Stimulated activated CD8-positive, alpha-beta memory T cell treated with anti-CD3 and anti-CD28 coated beads, Interleukin-15, amount 100 ng/mL, for 48 hours (primary cell): ENCODE data around the gene HSPB1.
A peak's percentile ranks its signal among the peaks of the same experiment; 100 is the strongest.
"Not testable (repeated sequence)": the region's sequence is repeated elsewhere in the genome, so short reads cannot be mapped to it uniquely, and the experiment has no call there.

Experiments
- DNase-seq, 2 donors: peaks; one replicate each; pipeline ENCODE4 v3.0.0-alpha.2; 2020; ENCODE audit warnings: low read depth in 2 of 2

The HSPB1 gene

GRCh38 chr7:76281706-76282343, 20.6 kb upstream of the HSPB1 start:
- no peak for DNase-seq

DNA sequence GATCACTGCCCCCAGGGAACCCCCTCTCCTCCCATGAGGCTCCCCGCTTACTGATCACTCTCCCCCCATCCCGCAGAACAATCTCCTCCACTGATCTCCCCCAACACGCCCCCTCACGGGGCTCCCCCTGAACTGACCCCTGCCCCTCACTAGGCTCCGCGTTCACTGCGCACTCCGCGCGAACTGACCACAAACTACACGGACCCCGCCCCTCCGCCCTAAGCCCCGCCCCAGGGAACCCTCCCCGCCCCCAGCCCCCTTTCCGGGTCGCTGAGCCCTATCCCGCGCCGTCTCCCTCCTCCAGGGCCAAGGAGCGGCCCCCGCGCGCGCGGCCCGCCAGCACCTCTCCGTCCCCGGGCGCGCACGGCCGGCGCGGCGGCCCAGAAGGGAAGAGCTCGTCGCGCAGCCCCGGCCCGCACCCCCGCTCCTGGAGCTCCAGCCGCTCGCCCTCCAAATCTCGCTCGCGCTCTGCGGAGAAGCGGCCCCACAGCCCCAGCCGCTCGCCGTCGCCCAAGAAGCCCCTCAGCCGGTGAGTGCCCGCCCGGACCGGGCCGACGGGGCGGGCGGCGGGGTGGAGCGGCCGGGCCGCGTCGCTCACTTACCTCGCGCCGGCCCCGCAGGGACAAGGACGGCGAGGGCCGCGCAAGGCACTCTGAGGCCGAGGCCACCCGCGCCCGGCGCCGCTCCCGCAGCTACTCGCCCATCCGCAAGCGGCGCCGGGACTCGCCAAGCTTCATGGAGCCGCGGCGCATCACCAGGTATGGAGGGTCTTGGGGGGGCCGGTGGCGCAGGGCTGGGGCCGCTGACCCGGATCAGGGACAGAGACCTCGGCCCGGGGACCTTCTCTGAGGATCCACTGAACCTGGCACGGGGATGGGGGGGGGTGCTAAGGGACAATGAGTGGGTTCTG, 19.9 kb upstream of the HSPB1 start:
- DNase-seq: no peak

DNA sequence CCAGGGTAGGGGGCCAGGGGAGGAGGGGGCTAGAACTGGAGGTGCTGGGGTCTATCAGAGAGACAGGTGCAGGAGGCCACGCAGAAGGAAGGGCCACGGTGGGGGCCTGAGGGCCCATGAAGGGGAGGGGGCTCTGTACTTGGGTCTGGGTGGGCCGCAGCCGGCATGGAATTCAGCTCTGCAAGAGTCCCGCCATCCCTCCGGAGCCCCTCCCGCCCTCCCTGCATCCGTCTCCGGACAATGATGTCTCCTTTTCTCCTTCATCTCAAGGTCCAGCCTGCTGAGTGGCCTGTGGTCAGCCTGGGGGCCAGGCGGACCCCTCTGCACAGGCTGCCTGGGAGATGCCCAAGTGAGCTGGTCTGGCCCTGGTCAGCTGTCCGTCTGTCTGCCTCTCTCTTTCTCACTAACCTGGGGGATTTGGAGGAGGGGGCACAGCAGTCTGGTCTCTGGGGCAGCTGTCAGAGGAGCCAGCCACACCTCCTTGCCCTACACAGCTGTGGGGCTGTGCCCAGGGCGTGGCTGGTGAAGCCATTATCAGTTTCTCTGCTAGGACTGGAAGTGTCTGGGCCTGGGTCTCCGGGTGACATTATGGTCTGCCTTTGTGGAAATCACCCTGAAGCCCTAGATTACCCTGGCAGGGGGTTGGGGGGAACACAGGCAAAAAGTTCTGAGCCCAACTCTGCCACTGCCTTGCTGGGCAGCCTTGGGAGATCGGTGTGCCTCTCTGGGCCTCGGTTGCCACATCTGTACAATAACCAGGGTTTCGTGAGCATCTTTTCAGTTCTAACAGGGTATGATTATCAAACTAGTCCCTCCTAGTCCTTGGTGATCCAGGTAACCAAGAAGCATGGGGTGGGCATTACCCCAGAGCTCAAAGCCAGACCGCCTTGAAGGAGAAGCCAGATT, 19.0 kb upstream of the HSPB1 start:
- DNase-seq: no peak

DNA sequence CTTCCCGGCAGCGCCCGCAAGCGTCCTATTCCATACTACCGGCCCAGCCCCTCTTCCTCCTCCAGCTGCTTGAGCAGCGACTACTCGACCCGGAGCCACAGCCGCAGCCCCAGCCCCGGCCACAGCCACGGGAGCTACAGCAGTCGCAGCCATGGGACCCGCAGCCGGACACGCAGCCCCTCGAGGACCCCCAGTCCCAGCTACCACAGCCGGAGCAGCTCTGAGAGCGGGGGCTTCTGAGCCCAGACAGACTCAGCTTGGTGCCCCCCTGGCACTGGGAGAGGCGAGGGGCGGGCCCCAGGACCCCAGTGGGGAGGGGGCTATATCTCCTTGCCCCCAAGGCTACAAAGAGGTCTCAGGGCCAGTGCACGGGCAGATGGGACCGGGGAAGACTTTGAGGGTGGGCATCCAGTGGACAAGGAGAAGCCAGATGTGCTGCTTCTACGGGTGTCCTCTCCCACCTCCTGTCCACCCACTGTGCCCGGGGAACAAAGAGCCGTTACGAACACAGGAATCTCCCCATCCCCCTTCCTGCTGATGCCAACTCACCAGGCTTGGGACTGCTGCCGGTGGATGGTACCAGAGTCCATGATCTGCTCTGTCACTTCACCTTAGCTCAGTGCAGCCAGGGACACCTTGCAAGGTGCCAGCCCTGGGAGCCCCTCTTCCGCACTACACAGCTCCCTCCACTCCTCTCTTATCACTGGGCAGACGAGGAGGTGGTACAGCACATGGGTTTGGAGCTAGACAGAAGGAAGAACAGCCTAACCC, 16.7 kb upstream of the HSPB1 start:
- DNase-seq: no peak

- DNase-seq: no peak
Observed at GRCh38 chr7:76286842-76287403, 15.6 kb upstream of the HSPB1 start.

DNA sequence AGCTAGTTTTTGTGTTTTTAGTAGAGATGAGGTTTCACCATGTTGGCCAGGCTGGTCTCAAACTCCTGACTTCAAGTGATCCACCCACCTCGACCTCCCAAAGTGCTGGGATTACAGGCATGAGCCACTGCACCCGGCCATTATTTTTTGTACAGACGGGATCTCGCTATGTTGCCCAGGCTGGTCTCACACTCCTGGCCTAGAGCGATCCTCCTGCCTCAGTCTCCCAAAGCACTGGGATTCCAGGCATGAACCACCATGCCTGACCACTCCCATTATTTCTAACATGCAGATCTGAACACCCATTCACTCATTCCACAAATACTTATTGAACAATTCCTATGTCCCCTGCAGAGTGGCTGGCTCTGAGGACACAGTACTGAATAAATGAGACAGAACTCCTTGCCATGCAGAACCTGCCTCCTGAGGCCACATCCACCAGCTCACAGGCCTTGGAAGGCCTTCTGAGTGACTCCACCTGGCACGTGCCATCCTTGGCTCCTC, 11.6 kb upstream of the HSPB1 start:
- DNase-seq: not testable (repeated sequence)

DNA sequence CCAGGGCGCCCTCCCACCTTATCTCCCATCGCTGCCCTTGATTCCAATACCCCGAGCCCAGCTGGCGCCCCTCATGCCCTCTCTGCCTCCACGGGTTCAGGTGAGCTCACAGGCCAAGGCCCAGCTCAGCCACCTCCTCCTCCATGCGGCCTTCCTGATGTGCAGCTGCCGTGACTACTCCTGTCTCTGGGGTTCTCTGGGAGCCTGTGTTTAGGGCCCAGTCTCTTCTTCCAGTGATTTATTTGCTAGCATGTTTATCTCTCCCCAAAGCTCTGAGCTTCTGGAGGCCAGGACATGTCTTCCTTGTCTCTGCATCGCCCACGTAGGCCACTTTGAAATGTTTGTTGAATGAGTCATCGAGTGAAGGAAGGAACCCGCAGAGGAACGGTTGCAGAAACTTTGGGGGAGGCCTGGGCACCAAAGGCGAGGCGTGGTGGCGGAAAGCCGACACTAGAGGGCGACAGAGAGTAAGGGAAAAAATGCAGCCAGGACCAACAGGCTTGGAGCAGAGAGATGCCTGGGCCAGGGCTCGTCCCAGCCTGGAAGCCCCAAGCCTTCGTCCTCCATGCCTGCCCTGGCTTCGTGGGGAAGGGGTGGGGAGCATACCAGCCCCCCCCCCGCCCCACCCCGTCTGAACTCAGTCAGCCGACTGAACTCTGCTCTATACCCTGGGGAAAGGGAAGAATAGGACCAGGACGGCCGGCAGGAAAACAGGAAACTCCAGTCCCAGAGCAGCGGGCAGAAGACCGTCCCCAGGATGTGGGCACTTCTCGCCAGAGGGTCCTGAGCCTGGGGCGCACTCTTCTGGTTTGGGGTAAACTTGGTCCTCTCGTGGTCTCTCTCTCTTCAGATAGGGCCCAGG, 10.9 kb upstream of the HSPB1 start:
- DNase-seq: peak; percentile 77 to 84

DNA sequence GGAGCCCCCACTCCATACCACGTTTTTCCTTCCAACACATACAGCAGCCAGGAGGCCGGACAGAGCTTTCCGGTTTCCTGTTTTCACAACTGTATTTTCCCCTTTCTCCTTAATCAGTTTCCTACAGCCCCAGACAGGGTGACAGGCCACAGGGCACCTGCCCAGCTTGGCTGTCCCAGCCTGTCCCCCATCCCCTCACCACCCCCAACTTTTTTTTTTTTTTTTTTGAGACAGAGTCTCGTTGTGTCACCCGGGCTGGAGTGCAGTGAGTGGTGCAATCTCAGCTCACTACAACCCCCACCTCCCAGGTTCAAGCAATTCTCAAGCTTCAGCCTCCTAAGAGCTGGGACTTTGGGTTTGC, 10.3 kb upstream of the HSPB1 start:
- DNase-seq: no peak

DNA sequence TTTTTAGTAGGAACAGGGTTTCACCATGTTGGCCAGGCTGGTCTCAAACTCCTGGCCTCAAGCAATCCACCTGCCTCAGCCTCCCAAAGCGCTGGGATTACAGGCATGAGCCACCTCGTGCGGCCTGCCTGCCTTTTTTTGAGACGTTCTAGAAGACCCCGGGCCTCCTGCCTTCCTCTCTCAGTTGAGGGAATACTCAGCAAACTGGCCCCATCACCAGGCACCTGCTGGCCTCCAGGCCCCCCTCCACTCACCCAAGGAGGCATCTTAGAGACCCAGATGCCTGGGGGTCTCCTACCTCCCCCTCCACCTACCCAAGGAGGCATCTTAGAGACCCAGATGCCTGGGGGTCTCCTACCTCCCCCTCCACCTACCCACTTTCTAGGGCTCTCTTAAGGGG, 9.6 kb upstream of the HSPB1 start:
- not testable (repeated sequence) for DNase-seq

- no peak for DNase-seq
Observed at GRCh38 chr7:76293407-76293901, 9.0 kb upstream of the HSPB1 start.

DNA sequence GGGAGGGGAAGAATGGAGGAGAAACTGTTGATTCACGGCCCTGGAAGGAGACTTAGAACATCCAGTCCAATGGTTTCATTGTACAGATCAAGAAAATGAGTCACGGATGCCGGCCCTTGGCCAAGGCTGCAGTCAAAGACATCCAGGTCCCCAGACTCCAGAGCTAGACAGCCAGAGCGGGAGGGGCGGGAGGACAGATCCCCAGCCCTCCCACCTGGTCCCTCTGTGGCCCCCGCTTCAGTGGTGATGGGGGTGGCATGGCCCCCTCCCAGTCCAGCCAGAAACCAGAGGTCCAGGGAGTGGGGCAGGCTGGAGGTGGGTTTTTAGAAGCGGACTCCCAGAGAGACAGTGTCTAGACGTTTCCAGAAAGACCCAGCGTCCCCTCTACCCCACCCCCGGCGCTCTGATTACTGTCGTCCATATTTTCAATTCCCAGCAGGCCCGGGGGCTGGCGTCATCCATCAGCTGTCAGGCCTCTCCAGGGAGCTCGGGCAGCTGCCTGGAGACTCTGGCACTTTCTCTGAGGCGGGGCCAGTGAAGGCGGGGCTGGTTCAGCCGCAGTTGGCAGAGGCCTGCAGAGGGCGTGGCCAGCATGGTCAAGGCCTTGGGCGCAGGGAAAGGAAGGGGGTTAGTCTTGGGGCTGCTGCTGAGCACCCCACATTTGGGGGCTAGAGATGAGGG, 8.0 kb upstream of the HSPB1 start:
- no peak for DNase-seq

DNA sequence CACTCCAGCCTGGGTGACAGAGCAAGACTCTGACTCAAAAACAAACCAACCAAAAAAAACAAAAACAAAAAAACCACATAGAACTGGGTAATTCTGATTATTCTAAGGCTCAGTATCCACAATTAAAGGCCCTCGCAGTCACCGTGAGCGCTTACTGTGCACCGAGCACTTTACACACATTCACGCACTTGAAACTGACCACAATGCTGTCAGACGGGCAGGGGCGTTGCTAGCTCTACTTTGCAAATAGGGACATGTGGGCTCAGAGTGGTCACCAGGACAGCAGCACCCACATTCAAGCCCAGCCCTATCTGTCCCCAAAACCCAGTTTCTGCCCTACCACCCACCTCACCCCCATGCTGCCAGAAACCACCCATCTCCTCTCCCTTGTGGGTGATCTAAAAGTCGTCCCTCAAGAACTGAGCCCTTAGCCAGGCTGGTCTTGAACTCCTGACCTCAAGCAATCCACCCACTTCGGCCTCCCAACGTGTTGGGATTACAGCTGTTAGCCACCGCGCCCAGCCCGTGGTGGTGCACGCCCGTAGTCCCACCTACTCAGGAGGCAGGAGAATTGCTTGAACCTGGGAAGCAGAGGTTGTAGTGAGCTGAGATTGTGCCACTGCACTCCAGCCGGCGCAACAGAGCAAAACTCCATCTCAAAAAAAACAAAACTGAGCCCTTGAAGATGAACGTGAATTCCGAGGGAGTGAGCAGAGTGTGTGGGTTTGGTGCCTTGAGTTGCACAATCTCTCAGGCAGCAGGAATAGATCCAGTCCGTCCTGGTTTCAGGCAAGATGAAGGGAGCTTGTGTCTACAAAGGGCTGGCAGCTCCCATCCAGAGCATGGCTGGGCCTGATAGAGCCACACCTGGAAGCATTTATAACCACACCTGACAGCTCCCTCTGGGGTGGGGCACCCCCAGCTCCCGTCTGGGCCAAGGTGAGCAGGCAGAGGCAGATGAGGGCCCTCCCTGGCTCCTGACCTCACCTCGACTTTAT, 5.4 kb upstream of the HSPB1 start:
- no peak for DNase-seq

DNA sequence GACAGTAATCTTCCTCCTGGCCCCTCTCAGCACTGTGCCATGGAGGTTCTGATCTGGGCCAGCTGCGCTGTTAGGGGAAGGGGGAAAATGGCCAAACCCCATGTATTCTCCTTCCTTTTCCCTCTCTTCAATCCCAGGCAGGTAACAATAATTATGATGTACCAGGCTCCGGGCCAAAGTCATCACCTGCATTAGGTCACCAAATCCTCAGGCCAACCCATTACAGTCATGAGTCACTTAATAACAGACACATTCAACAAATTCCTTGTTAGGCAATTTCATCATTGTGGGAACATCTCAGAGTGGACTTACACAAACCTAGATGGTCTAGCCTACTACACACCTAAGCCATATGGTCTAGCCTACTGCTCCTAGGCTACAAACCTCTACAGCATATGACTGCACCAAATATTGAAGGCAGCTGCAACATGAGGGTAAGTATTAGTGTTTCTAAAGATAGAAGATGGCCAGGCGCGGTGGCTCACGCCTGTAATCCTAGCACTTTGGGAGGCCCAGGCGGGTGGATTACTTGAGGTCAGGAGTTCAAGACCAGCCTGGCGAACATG, 2.2 kb upstream of the HSPB1 start:
- DNase-seq: no peak

DNA sequence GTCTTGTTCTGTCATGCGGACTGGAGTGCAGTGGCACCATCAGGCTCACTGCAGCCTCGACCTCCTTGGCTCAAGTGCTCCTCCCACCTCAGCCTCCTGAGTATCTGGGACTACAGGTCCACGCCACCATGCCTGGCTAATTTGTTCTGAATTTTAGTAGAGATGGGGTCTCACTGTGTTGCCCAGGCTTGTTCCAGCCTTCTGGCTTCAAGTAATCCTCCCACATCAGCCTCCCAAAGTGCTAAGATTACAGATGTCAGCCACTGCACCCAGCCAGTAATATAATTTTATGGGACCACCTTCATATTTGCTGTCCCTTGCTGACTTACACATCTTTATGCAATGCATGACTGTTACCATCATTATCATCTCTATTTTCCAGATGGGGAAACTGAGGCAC, 1.5 kb upstream of the HSPB1 start:
- no peak for DNase-seq

GRCh38 chr7:76303202-76304147, 1.0 kb downstream of the HSPB1 start:
- peak; percentile 56 to 58 for DNase-seq

DNA sequence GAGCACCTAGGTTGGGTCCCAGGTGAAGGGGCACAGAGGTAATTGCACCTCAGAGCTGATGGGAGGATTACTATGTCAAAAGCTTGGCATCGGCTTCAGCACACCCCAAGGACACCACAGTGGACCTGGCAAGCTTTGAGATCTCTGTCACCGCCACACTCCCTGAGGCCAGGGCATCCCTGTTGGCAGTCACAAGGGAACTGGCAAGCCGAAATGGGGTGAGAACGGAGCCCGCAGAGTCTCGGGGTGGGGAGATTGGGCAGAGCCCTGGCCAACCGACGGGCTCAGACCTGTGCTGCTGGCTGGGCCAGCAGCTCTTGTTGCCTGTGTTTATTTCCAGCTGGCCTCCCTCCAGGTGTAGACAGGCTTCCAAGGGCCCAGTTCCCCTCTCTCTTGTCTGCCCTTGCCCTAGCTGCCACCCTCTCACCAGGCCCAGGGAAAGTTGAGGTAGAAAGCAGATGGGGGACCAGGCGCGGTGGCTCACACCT, 2.5 kb downstream of the HSPB1 start:
- DNase-seq: no peak
